ENCODE results near the gene U2SURP. TPM values are rescaled to one million over a fixed set of nuclear protein-coding genes. Genes with fewer than 3 reads are reported as not detected.

U2SURP gene
- 10 to 100 TPM; 33.4 to 41.2 TPM for total RNA-seq
- polyA plus RNA-seq = 10 to 100 TPM in 1 of 2 donors, 1 to 10 TPM in 1; 8.3 to 27.2 TPM

DNA sequence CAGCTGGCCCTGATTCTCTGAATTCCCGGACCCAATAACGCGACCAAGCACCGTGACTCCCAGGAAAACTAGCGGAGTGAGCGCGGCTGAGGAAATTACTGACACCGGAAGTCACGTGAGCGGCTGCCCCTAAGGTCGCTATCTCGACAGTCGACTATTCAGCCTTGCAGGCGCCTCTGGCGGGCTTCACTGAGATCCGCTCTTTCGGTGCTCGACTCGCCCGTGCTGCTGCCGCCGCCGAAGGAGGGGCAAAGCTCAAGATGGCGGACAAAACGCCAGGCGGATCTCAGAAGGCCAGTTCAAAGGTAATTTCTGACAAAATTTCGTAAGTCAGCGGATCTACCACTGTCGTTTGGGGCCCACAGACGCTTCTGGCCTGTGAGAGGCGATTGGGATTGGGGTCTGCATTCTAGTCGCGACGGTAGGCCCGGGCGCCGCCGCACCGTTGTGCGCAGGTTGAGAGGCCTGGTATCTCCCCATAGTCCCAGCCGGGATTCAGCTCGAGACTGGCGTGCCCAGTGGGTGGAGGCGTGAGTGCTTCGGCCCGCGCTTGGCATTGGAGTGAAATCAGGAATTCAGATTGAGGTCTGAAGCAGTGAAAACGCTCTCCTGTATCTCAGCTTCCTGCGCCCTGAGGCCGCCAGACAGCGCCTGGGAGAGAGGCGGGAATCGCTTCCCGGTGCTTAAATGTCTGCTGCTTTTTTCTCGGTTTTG, at the start of gene U2SURP:
Gene U2SURP, plus strand, starts transcription at position 202 of the 714 bp plus-strand sequence. Its CDS starts 59 bp downstream, at position 261.
- H3K9ac ChIP-seq (ENCODE audit: low read depth in 1 of 2, low read length in 2 of 2) = peak within 1 kb of the TSS; percentile 80 to 96
- H3K4me1 ChIP-seq (ENCODE audit: control insufficient read depth in 4 of 4, insufficient read depth in 4 of 4, low read length in 3 of 4) = peaks cover 5 to 30% (median 25%) of the 10 kb centered on the region in 4 donors

More for the DNA sequence above, at the start of gene U2SURP:
- H3K36me3 ChIP-seq (ENCODE audit: control insufficient read depth in 4 of 4, insufficient read depth in 3 of 4, low read depth in 1 of 4, low read length in 3 of 4) = no peaks in the 10 kb centered on the region
- H3K27ac ChIP-seq (ENCODE audit: low read depth in 1 of 2, low read length in 2 of 2) = peak within 1 kb of the TSS; percentile 85 to 89
- no peaks in the 10 kb centered on the region for H3K27me3 ChIP-seq (ENCODE audit: control insufficient read depth in 4 of 4, insufficient read depth in 4 of 4, low read length in 3 of 4)
- under 1% methylated on average over 55 of the region's 55 CpGs for WGBS
- TF ChIP-seq, protein P1, sequence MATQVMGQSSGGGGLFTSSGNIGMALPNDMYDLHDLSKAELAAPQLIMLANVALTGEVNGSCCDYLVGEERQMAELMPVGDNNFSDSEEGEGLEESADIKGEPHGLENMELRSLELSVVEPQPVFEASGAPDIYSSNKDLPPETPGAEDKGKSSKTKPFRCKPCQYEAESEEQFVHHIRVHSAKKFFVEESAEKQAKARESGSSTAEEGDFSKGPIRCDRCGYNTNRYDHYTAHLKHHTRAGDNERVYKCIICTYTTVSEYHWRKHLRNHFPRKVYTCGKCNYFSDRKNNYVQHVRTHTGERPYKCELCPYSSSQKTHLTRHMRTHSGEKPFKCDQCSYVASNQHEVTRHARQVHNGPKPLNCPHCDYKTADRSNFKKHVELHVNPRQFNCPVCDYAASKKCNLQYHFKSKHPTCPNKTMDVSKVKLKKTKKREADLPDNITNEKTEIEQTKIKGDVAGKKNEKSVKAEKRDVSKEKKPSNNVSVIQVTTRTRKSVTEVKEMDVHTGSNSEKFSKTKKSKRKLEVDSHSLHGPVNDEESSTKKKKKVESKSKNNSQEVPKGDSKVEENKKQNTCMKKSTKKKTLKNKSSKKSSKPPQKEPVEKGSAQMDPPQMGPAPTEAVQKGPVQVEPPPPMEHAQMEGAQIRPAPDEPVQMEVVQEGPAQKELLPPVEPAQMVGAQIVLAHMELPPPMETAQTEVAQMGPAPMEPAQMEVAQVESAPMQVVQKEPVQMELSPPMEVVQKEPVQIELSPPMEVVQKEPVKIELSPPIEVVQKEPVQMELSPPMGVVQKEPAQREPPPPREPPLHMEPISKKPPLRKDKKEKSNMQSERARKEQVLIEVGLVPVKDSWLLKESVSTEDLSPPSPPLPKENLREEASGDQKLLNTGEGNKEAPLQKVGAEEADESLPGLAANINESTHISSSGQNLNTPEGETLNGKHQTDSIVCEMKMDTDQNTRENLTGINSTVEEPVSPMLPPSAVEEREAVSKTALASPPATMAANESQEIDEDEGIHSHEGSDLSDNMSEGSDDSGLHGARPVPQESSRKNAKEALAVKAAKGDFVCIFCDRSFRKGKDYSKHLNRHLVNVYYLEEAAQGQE (IDR thresholded peaks at IDR 0.05) = peak; percentile 84
- TF ChIP-seq HNF4A (conservative IDR thresholded peaks at IDR 0.05) (peak; percentile 74 to 78), SP1 (IDR thresholded peaks at IDR 0.05) (peak; percentile 72), TAF1 (conservative IDR thresholded peaks at IDR 0.05) (peak; percentile 89), GABPA (IDR thresholded peaks at IDR 0.05 in 1 of 2, conservative IDR thresholded peaks at IDR 0.05 in 1 of 2) (peak; percentile 80 to 92), YY1 (IDR thresholded peaks at IDR 0.05) (peak; percentile 99), FOXA2 (IDR thresholded peaks at IDR 0.05) (peak; percentile 45), JUND (IDR thresholded peaks at IDR 0.05) (no peak), RXRA (IDR thresholded peaks at IDR 0.05) (peak; percentile 80 to 82), NR2F2 (IDR thresholded peaks at IDR 0.05) (peak; percentile 98), EGR1 (IDR thresholded peaks at IDR 0.05; ENCODE audit: low read depth in 2 of 2) (no peak)
- TF ChIP-seq, protein P2, sequence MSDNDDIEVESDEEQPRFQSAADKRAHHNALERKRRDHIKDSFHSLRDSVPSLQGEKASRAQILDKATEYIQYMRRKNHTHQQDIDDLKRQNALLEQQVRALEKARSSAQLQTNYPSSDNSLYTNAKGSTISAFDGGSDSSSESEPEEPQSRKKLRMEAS (IDR thresholded peaks at IDR 0.05) = peak; percentile 89
- TF ChIP-seq, protein P3, sequence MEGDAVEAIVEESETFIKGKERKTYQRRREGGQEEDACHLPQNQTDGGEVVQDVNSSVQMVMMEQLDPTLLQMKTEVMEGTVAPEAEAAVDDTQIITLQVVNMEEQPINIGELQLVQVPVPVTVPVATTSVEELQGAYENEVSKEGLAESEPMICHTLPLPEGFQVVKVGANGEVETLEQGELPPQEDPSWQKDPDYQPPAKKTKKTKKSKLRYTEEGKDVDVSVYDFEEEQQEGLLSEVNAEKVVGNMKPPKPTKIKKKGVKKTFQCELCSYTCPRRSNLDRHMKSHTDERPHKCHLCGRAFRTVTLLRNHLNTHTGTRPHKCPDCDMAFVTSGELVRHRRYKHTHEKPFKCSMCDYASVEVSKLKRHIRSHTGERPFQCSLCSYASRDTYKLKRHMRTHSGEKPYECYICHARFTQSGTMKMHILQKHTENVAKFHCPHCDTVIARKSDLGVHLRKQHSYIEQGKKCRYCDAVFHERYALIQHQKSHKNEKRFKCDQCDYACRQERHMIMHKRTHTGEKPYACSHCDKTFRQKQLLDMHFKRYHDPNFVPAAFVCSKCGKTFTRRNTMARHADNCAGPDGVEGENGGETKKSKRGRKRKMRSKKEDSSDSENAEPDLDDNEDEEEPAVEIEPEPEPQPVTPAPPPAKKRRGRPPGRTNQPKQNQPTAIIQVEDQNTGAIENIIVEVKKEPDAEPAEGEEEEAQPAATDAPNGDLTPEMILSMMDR (IDR thresholded peaks at IDR 0.05; ENCODE audit: low read depth, low read length, missing input control) = no peak
- TF ChIP-seq, protein P4, sequence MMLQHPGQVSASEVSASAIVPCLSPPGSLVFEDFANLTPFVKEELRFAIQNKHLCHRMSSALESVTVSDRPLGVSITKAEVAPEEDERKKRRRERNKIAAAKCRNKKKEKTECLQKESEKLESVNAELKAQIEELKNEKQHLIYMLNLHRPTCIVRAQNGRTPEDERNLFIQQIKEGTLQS (IDR thresholded peaks at IDR 0.05) = peak; percentile 56
- TF ChIP-seq, protein P5, sequence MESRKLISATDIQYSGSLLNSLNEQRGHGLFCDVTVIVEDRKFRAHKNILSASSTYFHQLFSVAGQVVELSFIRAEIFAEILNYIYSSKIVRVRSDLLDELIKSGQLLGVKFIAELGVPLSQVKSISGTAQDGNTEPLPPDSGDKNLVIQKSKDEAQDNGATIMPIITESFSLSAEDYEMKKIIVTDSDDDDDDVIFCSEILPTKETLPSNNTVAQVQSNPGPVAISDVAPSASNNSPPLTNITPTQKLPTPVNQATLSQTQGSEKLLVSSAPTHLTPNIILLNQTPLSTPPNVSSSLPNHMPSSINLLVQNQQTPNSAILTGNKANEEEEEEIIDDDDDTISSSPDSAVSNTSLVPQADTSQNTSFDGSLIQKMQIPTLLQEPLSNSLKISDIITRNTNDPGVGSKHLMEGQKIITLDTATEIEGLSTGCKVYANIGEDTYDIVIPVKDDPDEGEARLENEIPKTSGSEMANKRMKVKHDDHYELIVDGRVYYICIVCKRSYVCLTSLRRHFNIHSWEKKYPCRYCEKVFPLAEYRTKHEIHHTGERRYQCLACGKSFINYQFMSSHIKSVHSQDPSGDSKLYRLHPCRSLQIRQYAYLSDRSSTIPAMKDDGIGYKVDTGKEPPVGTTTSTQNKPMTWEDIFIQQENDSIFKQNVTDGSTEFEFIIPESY (IDR thresholded peaks at IDR 0.05) = peak; percentile 97
- peak within 1 kb of the TSS; percentile 84 to 98 (median 89) for H3K4me3 ChIP-seq (ENCODE audit: low read depth in 1 of 3, low read length in 3 of 3)
- H3K9me3 ChIP-seq (ENCODE audit: control insufficient read depth in 4 of 4, low read length in 3 of 4) = no peaks in the 10 kb centered on the region
- peak; percentile 92 for DNase-seq (ENCODE audit: low spot score)

Measured in liver (tissue), 9 donors.